Naive thymus-derived CD4-positive, alpha-beta T cell (primary cell): Measurements from ENCODE around the gene AP5B1. TPM values are rescaled to one million over a fixed set of nuclear protein-coding genes. Genes with fewer than 3 reads are reported as not detected.

ENCODE experiments used
- ATAC-seq: fragments of 150-1000 bp; cut with Tn5 transposase; 2 replicates; pipeline ENCODE4 v1.10.0; 2021; ENCODE audit warnings: mild to moderate bottlenecking, moderate library complexity
- CTCF ChIA-PET: fragments of 350-600 bp; sonication (Branson Sonifier 250); formaldehyde crosslinking; loops from one replicate; lab custom pipeline; 2021; ENCODE audit warnings: antibody characterized with exemption; lab: Charles Lee
- POLR2A ChIA-PET: fragments of 350-600 bp; sonication (Branson Sonifier 250); formaldehyde crosslinking; loops from one replicate; lab custom pipeline; 2021; ENCODE audit warnings: antibody characterized with exemption, inconsistent platforms; lab: Charles Lee
- DNase-seq, 9 donors: peaks; one replicate each; pipeline versions ENCODE4 v3.0.0 to v3.0.0-alpha.2; 2020 to 2022; ENCODE audit warnings: mixed read lengths in 1 of 9
- H3K27ac ChIP-seq: one replicate; pipeline ENCODE4 v1.7.0; 2013; ENCODE audit warnings: mild to moderate bottlenecking, low read depth, low read length, moderate library complexity
- H3K27me3 ChIP-seq, 2 donors: one replicate each; pipeline ENCODE4 v1.7.0; 2013; ENCODE audit warnings: low read length in 2 of 2, mild to moderate bottlenecking in 2 of 2, moderate library complexity in 2 of 2; ENCODE audit not compliant: control insufficient read depth in 2 of 2, insufficient read depth in 2 of 2
- H3K36me3 ChIP-seq, 3 experiments: 1 replicate in 2 of 3; 2 replicates in 1 of 3; pipeline ENCODE4 v1.7.0; 2013; ENCODE audit warnings: low read length in 3 of 3, mild to moderate bottlenecking in 3 of 3, moderate library complexity in 1 of 3; ENCODE audit not compliant: insufficient read depth in 3 of 3, control insufficient read depth in 2 of 3
- H3K4me1 ChIP-seq, 2 donors: one replicate each; pipeline ENCODE4 v1.7.0; 2013; ENCODE audit warnings: low read length in 2 of 2, mild to moderate bottlenecking in 2 of 2, moderate library complexity in 1 of 2; ENCODE audit not compliant: control insufficient read depth in 2 of 2, insufficient read depth in 2 of 2
- H3K4me3 ChIP-seq: 2 replicates; pipeline ENCODE4 v1.7.0; 2013; ENCODE audit warnings: mild to moderate bottlenecking, low read length
- H3K9me3 ChIP-seq, 3 experiments: 1 replicate in 2 of 3; 2 replicates in 1 of 3; pipeline ENCODE4 v1.7.0; 2013; ENCODE audit warnings: low read length in 3 of 3; ENCODE audit not compliant: control insufficient read depth in 2 of 3
- H3K27ac Mint-ChIP-seq, 9 donors: one replicate each; pipeline ENCODE4 v1.8.0; 2020 to 2022; ENCODE audit warnings: mixed read lengths in 9 of 9, mild to moderate bottlenecking in 8 of 9, moderate library complexity in 5 of 9, inconsistent platforms in 2 of 9
- H3K27me3 Mint-ChIP-seq, 5 donors: one replicate each; pipeline ENCODE4 v1.8.0; 2021 to 2022; ENCODE audit warnings: mixed read lengths in 5 of 5, mild to moderate bottlenecking in 1 of 5
- H3K36me3 Mint-ChIP-seq, 5 donors: one replicate each; pipeline ENCODE4 v1.8.0; 2020 to 2022; ENCODE audit warnings: mixed read lengths in 5 of 5, mild to moderate bottlenecking in 3 of 5, inconsistent platforms in 1 of 5
- H3K4me1 Mint-ChIP-seq, 7 donors: one replicate each; pipeline ENCODE4 v1.8.0; 2020 to 2022; ENCODE audit warnings: mixed read lengths in 7 of 7, mild to moderate bottlenecking in 3 of 7, inconsistent platforms in 1 of 7
- H3K4me3 Mint-ChIP-seq, 10 donors: one replicate each; pipeline ENCODE4 v1.8.0; 2020 to 2022; ENCODE audit warnings: mild to moderate bottlenecking in 10 of 10, mixed read lengths in 10 of 10, moderate library complexity in 6 of 10, inconsistent platforms in 2 of 10
- H3K9me3 Mint-ChIP-seq, 11 donors: one replicate each; pipeline ENCODE4 v1.8.0; 2020 to 2022; ENCODE audit warnings: mixed read lengths in 11 of 11, mild to moderate bottlenecking in 4 of 11, inconsistent platforms in 1 of 11, moderate library complexity in 1 of 11
- intact Hi-C, 2 donors: fragments of 100-400 bp; cut with micrococcal nuclease; formaldehyde crosslinking; loops; one replicate each; pipeline ENCODE4 v1.15.1; 2023
- polyA plus RNA-seq, 2 donors: library from polyadenylated mRNA; unstranded; fragments of 300-500 nt; fragmentation: Illumina TruSeq; gene quantifications; one replicate each; pipeline ENCODE4 v1.2.3, GENCODE V29; 2021
- total RNA-seq, 6 experiments: library from RNA in 5 of 6; stranded (reverse) in 5 of 6; gene quantifications; 1 replicate in 5 of 6; 2 replicates in 1 of 6; pipeline ENCODE4 v1.2.3 and lab custom pipeline; 2021 to 2026

AP5B1 gene
- total and polyA plus RNA-seq, 7 experiments from 2014 or later = 8.8 to 31.0 (median 21.7) TPM

GRCh38 chr11:65817835-65818680 is 37.3 kb upstream of the AP5B1 start:
- Mint-ChIP-seq H3K27ac (peak overlapping the region; percentile 56 to 90 (median 76)), H3K9me3 (no peaks in the 10 kb centered on the region), H3K4me3 (peak overlapping the region; percentile 74 to 90 (median 82)), H3K36me3 (peaks cover 0 to 8% (median 0%) of the 10 kb centered on the region in 5 donors), H3K4me1 (peaks cover 6 to 21% (median 17%) of the 10 kb centered on the region in 7 donors), H3K27me3 (peaks cover 0 to 4% (median 0%) of the 10 kb centered on the region in 5 donors)
- peak; percentile 98 for ATAC-seq
- CTCF ChIA-PET = interaction anchor here (0.7 to 3.4 kb wide), 17 partner anchors 11 to 176 kb away, joined by 3 to 29 read pairs (median 3); partner anchors contain the start of genes AP5B1 and KAT5
- DNase-seq = peak; percentile 79 to 98 (median 89)
- peak overlapping the region; percentile 75 for H3K27ac ChIP-seq
- no peaks in the 10 kb centered on the region for H3K27me3 ChIP-seq
- peaks cover 0 to 5% (median 0%) of the 10 kb centered on the region in 3 experiments for H3K36me3 ChIP-seq
- H3K4me1 ChIP-seq = peaks cover 7% of the 10 kb centered on the region in 2 donors
- peak overlapping the region; percentile 72 for H3K4me3 ChIP-seq
- intact Hi-C loops = loop anchor here (1.0 kb wide), 10 partner anchors 38 to 204 kb away; partner anchors contain the start of genes AP5B1 (in 2 of the 2), BANF1 (in 1 of the 2), CFL1 (in 1 of the 2) and EIF1AD (in 1 of the 2)
- POLR2A ChIA-PET = interaction anchor here (0.6 to 3.0 kb wide), 9 partner anchors 9 to 191 kb away, joined by 3 to 20 read pairs (median 4); partner anchors contain the start of genes AP5B1, KAT5, RNASEH2C and SNX32
- H3K9me3 ChIP-seq = no peaks in the 10 kb centered on the region

GRCh38 chr11:65817312-65817834 is 36.6 kb upstream of the AP5B1 start:
- Histone ChIP-seq H3K27ac (peak overlapping the region; percentile 75), H3K4me3 (peak overlapping the region; percentile 72), H3K36me3 (peaks cover 0 to 5% (median 0%) of the 10 kb centered on the region in 3 experiments), H3K27me3 (no peaks in the 10 kb centered on the region), H3K4me1 (peaks cover 7% of the 10 kb centered on the region in 2 donors), H3K9me3 (no peaks in the 10 kb centered on the region)
- no peak for ATAC-seq
- peaks cover 0 to 8% (median 0%) of the 10 kb centered on the region in 5 donors for H3K36me3 Mint-ChIP-seq
- no peak for DNase-seq
- intact Hi-C loops = no loop called here
- POLR2A ChIA-PET = interaction anchor here (0.6 to 3.0 kb wide), 12 partner anchors 9 to 191 kb away, joined by 3 to 20 read pairs (median 4); partner anchors contain the start of genes AP5B1, FIBP, KAT5 and RNASEH2C
- CTCF ChIA-PET = interaction anchor here (0.7 to 3.4 kb wide), 15 partner anchors 10 to 177 kb away, joined by 3 to 29 read pairs (median 4); partner anchors contain the start of genes AP5B1, KAT5 and SNX32
- peaks cover 6 to 21% (median 17%) of the 10 kb centered on the region in 7 donors for H3K4me1 Mint-ChIP-seq
- peaks cover 0 to 4% (median 0%) of the 10 kb centered on the region in 5 donors for H3K27me3 Mint-ChIP-seq
- H3K27ac Mint-ChIP-seq = peak overlapping the region; percentile 51 to 90 (median 70)
- H3K4me3 Mint-ChIP-seq = peak overlapping the region; percentile 74 to 90 (median 82)
- H3K9me3 Mint-ChIP-seq = no peaks in the 10 kb centered on the region

GRCh38 chr11:65816696-65817095 is 35.9 kb upstream of the AP5B1 start:
- H3K36me3 Mint-ChIP-seq = peaks cover 0 to 8% (median 0%) of the 10 kb centered on the region in 5 donors
- H3K27ac ChIP-seq = no peak overlapping the region
- H3K4me1 Mint-ChIP-seq = peaks cover 6 to 21% (median 17%) of the 10 kb centered on the region in 7 donors
- DNase-seq (no peak), ATAC-seq (no peak)
- H3K27me3 ChIP-seq = no peaks in the 10 kb centered on the region
- intact Hi-C loops = no loop called here
- H3K27me3 Mint-ChIP-seq = peaks cover 0 to 4% (median 0%) of the 10 kb centered on the region in 5 donors
- peak overlapping the region in 2 of 9 donors; percentile 45 to 76 for H3K27ac Mint-ChIP-seq
- H3K9me3 Mint-ChIP-seq = no peaks in the 10 kb centered on the region
- ChIA-PET POLR2A (interaction anchor here (0.6 to 3.0 kb wide), 9 partner anchors 8 to 790 kb away, joined by 3 to 15 read pairs (median 4); partner anchors contain the start of genes AP5B1, FIBP and SNX32), CTCF (interaction anchor here (0.6 to 3.4 kb wide), 15 partner anchors 10 to 439 kb away, joined by 3 to 29 read pairs (median 6); partner anchors contain the start of genes AP5B1, KAT5 and SNX32)
- peaks cover 0 to 5% (median 0%) of the 10 kb centered on the region in 3 experiments for H3K36me3 ChIP-seq
- H3K4me3 Mint-ChIP-seq = peak overlapping the region in 8 of 10 donors; percentile 54 to 87 (median 82)
- H3K4me3 ChIP-seq = no peak overlapping the region
- H3K4me1 ChIP-seq = peaks cover 7% of the 10 kb centered on the region in 2 donors
- no peaks in the 10 kb centered on the region for H3K9me3 ChIP-seq

- peaks cover 0 to 8% (median 0%) of the 10 kb centered on the region in 5 donors for H3K36me3 Mint-ChIP-seq
- peaks cover 6 to 25% (median 19%) of the 10 kb centered on the region in 7 donors for H3K4me1 Mint-ChIP-seq
- ChIA-PET CTCF (interaction anchor here (1.3 to 1.5 kb wide), 2 partner anchors 36 to 173 kb away, joined by 3 read pairs; no protein-coding TSS in a partner anchor), POLR2A (interaction anchor here (0.6 to 1.2 kb wide), 3 partner anchors 27 to 123 kb away, joined by 3 to 4 read pairs (median 4); partner anchors contain the start of gene KAT5)
- H3K27ac Mint-ChIP-seq = peak overlapping the region in 1 of 9 donors; percentile 2
- Histone ChIP-seq H3K27me3 (no peaks in the 10 kb centered on the region), H3K9me3 (no peaks in the 10 kb centered on the region), H3K4me1 (peaks cover 7% of the 10 kb centered on the region in 2 donors), H3K27ac (no peak overlapping the region), H3K36me3 (peaks cover 0 to 5% (median 0%) of the 10 kb centered on the region in 3 experiments), H3K4me3 (no peak overlapping the region)
- no peaks in the 10 kb centered on the region for H3K9me3 Mint-ChIP-seq
- H3K4me3 Mint-ChIP-seq = no peak overlapping the region
- no peak for ATAC-seq
- intact Hi-C loops = no loop called here
- DNase-seq = no peak
- H3K27me3 Mint-ChIP-seq = peaks cover 0 to 3% (median 0%) of the 10 kb centered on the region in 5 donors
Observed at GRCh38 chr11:65814986-65815565, 34.3 kb upstream of the AP5B1 start.

- peaks cover 6 to 26% (median 19%) of the 10 kb centered on the region in 7 donors for H3K4me1 Mint-ChIP-seq
- Histone ChIP-seq H3K4me3 (no peak overlapping the region), H3K27ac (no peak overlapping the region), H3K9me3 (no peaks in the 10 kb centered on the region), H3K36me3 (peaks cover 0 to 5% (median 0%) of the 10 kb centered on the region in 3 experiments), H3K4me1 (peaks cover 7% of the 10 kb centered on the region in 2 donors), H3K27me3 (no peaks in the 10 kb centered on the region)
- peaks cover 0 to 3% (median 0%) of the 10 kb centered on the region in 5 donors for H3K27me3 Mint-ChIP-seq
- POLR2A ChIA-PET = no interaction called here
- H3K9me3 Mint-ChIP-seq = no peaks in the 10 kb centered on the region
- peak overlapping the region in 1 of 9 donors; percentile 61 for H3K27ac Mint-ChIP-seq
- no peak for DNase-seq
- CTCF ChIA-PET = interaction anchor here (1.3 to 1.5 kb wide), 3 partner anchors 36 to 208 kb away, joined by 3 read pairs; no protein-coding TSS in a partner anchor
- ATAC-seq = peak; percentile 18
- H3K4me3 Mint-ChIP-seq = no peak overlapping the region
- intact Hi-C loops = no loop called here
- peaks cover 0 to 8% (median 0%) of the 10 kb centered on the region in 5 donors for H3K36me3 Mint-ChIP-seq
Observed at GRCh38 chr11:65814131-65814985, 33.6 kb upstream of the AP5B1 start.
